DMS114 treated with DMSO at 0.1 percent for 48 hours (cell line): ENCODE results near the gene GPRASP1.
"Not testable (repeated sequence)": the region's sequence is repeated elsewhere in the genome, so short reads cannot be mapped to it uniquely, and the experiment has no call there.

ENCODE experiments used
- DNase-seq: peaks from one replicate; lab custom pipeline; 2025; ENCODE audit not compliant: unreplicated experiment; lab: John Stamatoyannopoulos, UW

Gene GPRASP1, protein sequence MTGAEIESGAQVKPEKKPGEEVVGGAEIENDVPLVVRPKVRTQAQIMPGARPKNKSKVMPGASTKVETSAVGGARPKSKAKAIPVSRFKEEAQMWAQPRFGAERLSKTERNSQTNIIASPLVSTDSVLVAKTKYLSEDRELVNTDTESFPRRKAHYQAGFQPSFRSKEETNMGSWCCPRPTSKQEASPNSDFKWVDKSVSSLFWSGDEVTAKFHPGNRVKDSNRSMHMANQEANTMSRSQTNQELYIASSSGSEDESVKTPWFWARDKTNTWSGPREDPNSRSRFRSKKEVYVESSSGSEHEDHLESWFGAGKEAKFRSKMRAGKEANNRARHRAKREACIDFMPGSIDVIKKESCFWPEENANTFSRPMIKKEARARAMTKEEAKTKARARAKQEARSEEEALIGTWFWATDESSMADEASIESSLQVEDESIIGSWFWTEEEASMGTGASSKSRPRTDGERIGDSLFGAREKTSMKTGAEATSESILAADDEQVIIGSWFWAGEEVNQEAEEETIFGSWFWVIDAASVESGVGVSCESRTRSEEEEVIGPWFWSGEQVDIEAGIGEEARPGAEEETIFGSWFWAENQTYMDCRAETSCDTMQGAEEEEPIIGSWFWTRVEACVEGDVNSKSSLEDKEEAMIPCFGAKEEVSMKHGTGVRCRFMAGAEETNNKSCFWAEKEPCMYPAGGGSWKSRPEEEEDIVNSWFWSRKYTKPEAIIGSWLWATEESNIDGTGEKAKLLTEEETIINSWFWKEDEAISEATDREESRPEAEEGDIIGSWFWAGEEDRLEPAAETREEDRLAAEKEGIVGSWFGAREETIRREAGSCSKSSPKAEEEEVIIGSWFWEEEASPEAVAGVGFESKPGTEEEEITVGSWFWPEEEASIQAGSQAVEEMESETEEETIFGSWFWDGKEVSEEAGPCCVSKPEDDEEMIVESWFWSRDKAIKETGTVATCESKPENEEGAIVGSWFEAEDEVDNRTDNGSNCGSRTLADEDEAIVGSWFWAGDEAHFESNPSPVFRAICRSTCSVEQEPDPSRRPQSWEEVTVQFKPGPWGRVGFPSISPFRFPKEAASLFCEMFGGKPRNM (N-terminal part only)

DNA sequence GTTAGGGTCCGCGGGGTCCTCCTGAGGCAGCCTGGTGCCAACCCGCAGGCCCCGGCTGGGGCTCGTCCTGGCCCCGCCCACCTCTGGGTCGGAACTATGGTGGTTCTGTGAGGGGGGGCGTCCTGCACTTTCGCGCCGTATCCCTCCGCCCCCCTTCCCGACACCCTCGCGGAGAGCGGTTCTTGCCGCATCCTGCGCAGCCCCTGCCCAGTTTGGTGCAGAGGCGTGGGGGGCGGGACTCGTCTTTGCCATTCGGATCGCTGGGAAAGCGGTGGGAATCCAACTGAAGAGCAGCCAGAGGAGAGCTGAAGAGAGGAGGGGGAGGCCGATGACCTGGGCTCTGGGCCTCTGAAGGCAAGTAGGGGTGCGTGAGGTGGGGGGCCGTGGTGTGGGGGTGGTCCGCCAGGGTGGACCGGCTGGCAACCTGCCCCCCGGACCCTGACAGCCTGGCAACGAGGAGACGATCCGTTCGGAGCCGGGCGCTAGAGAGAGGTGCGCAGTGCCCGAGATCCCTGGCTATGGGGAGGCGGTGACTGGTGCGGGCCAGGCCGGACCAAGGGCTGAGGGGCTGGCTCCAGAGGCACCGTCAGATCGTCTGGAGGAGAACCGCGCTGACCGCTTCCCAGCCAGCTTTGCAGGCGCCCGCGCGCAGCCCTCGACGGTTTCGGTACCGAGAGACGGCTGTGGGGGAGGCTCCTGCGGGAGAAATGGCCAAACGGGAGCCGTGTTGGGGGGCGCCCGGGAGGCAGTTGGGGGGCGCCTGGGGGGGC is at the start of gene GPRASP1:
Gene GPRASP1, plus strand, starts transcription at position 242 of the 770 bp plus-strand sequence. CDS start 2,431 bp downstream, outside the sequence.
- DNase-seq, result peak; percentile 33

- no peak for DNase-seq
These were observed 47.0 kb upstream of the GPRASP1 start for GRCh38 chrX:102604327-102604726.

GRCh38 chrX:102606115-102606514 is 45.2 kb upstream of the GPRASP1 start:
- no peak for DNase-seq

- no peak for DNase-seq
These were observed 40.4 kb upstream of the GPRASP1 start for GRCh38 chrX:102610905-102611304.

- DNase-seq, result no peak
These were observed 27.2 kb upstream of the GPRASP1 start for GRCh38 chrX:102624105-102624504.

DNA sequence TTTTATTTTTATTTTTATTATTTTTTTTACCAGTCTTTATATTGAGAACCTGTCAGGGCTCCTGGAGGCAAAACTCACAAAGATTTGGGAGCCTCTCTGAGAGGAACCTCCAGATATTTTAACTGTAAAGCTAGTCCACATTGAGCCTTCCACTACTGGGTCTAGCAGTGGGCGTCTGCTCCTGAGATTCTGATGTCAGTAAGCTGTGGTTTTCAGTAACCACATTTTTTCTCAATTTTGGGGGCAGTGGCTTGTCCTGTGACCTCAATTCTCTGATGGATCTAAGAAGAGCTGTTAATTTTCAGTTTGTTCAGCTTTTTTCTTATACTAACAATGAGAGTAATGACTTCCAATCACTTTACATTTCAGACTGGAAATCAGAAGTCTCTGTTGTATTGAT is 23.6 kb upstream of the GPRASP1 start:
- no peak for DNase-seq

DNA sequence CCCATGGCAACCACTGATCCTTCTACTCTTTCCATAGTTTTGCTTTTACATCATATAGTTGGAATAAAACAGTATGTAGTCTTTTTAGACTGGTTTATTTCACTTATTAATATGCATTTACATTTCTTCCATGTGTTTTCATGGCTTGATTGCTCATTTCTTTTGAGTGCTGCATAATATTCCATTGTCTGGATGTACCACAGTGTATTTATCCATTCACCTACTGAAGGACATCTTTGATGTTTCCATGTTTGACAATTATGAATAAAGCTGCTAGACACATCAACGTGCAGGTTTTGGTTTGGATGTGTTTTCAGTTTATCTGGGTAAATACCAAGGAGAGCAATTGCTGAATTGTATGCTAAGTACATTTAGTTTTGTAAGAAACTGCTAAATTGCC is 13.7 kb upstream of the GPRASP1 start:
- no peak for DNase-seq

DNA sequence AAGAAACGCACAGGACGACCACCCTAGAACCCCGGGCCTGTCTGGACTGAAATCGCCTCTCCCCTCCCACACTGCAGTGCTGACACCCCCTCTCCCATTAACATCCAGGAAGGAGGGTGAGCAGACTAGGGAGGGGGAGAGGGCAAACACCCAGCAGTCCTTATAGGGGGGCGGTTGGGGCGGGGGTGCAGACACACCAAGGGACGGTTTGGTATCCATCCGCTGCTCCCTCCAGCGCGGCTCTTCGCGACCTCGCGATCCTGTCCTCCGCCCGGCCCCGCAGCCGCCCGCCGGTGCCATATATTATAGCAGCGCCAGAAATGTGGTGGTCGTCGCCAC is 411 bp upstream of the GPRASP1 start:
- no peak for DNase-seq

- DNase-seq, result peak; percentile 51
These were observed 877 bp downstream of the GPRASP1 start for GRCh38 chrX:102652031-102652688.

- no peak for DNase-seq
These were observed 3.4 kb downstream of the GPRASP1 start for GRCh38 chrX:102654696-102655095.

DNA sequence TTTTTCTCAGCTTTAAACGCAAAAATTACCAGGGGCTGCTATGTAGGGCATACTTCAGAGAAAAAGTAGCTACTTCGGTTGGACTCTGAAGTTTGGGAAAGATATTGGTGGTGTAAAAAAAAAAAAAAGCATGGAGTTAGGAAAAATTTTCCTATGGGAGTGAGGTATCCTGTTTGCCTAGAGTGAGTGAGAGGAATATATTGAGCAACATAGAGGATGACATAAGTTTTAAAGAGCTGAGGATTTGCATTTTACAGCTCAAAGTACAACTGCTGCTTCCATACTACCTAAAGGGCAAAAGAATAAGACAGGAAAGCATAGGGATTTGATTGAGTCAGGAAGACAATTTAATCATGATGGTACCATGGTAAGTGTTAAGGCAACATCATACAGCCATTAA is 7.3 kb downstream of the GPRASP1 start:
- no peak for DNase-seq

- DNase-seq, result peak; percentile 78
These were observed 8.8 kb downstream of the GPRASP1 start for GRCh38 chrX:102659790-102660757.

DNA sequence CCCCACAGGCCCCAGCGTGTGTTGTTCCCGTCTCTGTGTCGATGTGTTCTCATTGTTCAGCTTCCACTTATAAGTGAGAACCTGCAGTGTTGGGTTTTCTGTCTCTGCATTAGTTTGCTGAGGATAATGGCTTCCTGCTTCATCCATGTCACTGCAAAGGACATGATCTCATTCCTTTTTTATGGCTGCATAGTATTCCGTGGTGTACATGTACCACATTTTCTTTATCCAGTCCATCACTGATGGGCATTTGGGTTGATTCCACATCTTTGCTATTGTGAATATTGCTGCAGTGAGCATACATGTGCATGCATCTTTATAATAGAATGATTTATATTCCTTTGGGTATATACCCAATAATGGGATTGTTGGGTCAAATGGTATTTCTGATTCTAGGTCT is 12.5 kb downstream of the GPRASP1 start:
- DNase-seq, result not testable (repeated sequence)

GRCh38 chrX:102667034-102667433 is 15.8 kb downstream of the GPRASP1 start:
- DNase-seq, result not testable (repeated sequence)

DNA sequence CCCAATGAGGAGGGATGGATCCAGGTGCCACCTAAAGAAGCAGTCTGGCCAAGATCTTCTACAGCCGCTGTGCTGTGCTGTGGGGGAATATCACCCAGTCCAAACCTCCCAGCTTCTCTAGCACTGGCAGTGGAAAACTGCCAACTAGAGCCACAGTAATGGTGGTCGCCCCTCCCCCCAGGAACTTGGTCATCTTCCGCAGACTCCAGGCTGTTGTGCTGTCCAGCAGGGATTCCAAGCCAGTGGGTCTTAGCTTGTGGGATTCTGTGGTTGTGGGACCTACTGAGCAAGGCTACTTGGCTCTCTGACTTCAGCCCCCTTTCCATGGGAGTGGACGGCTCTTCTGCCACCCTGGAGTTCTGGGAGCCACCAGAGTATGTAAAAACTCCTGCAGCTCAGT is 18.2 kb downstream of the GPRASP1 start:
- no peak for DNase-seq

DNA sequence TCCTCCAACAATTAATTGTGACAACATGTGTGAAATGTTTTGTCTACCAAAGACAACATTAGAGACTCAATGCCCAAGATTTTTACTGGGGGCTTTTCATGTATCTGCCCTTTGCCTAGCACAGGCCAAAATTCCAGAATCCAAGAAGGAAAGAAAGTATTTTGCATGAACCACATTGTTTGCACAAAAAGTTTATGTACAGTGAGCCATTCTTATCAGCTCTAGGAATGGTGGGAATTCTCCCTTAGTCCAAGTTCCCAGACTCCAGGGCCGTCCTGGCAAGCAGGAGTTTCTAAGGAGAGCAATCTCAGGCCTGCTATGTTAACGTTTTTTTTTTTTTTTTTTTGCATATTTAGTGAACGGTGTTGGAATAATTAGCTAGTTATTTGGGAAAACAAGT is 21.6 kb downstream of the GPRASP1 start:
- no peak for DNase-seq

- DNase-seq, result not testable (repeated sequence)
These were observed 26.2 kb downstream of the GPRASP1 start for GRCh38 chrX:102677479-102677878.

- no peak for DNase-seq
These were observed 33.7 kb downstream of the GPRASP1 start for GRCh38 chrX:102684772-102685520.
